Calu3 (cell line): ENCODE data around the gene CDC5L. TPM values are rescaled to one million over a fixed set of nuclear protein-coding genes. Genes with fewer than 3 reads are reported as not detected.

Experiments
- BruUV-seq: library from RNA; stranded (reverse); fragments of 400-500 nt; replicated peaks from 2 replicates; lab custom pipeline; 2021; lab: Mats Ljungman, UMichigan
- CTCF ChIA-PET: fragments of 300-600 bp; sonication (Branson Sonifier 250); formaldehyde crosslinking; loops from one replicate; lab custom pipeline; 2022; ENCODE audit warnings: antibody characterized with exemption; lab: Charles Lee
- DNase-seq: peaks from one replicate; pipeline ENCODE4 v3.0.0; 2022
- H3K27ac Mint-ChIP-seq: one replicate; pipeline ENCODE4 v1.8.0; 2022; ENCODE audit warnings: mixed read lengths; ENCODE audit not compliant: unreplicated experiment
- H3K27me3 Mint-ChIP-seq: one replicate; pipeline ENCODE4 v1.8.0; 2022; ENCODE audit warnings: mixed read lengths; ENCODE audit not compliant: unreplicated experiment
- H3K36me3 Mint-ChIP-seq: one replicate; pipeline ENCODE4 v1.8.0; 2022; ENCODE audit warnings: mild to moderate bottlenecking, moderate library complexity, mixed read lengths; ENCODE audit not compliant: insufficient read depth, unreplicated experiment
- H3K4me1 Mint-ChIP-seq: one replicate; pipeline ENCODE4 v1.8.0; 2022; ENCODE audit warnings: mild to moderate bottlenecking, low read depth, mixed read lengths; ENCODE audit not compliant: unreplicated experiment
- H3K4me3 Mint-ChIP-seq: one replicate; pipeline ENCODE4 v1.8.0; 2022; ENCODE audit warnings: mild to moderate bottlenecking, low read depth, moderate library complexity, mixed read lengths; ENCODE audit not compliant: unreplicated experiment
- H3K9me3 Mint-ChIP-seq: one replicate; pipeline ENCODE4 v1.8.0; 2022; ENCODE audit warnings: low read depth, mixed read lengths; ENCODE audit not compliant: unreplicated experiment
- CTCF ChIP-seq: fragments of 200-600 bp; IDR thresholded peaks from one replicate; pipeline ENCODE4 v1.8.0; 2022; ENCODE audit warnings: antibody characterized with exemption; ENCODE audit not compliant: unreplicated experiment
- intact Hi-C: fragments of 100-400 bp; cut with micrococcal nuclease; formaldehyde crosslinking; loops from one replicate; pipeline ENCODE4 v1.10.0; 2022; ENCODE audit not compliant: unreplicated experiment
- total RNA-seq: library from RNA; stranded (reverse); gene quantifications from 2 replicates; pipeline ENCODE4 v1.2.3, GENCODE V29; 2022

The CDC5L gene
- total RNA-seq, 1 experiment from 2014 or later = 43.4 TPM

- no peak overlapping the region for H3K27ac Mint-ChIP-seq
- BruUV-seq = no TSS peak
- CTCF ChIA-PET = no interaction called here
- H3K4me1 Mint-ChIP-seq = peaks cover 17% of the 10 kb centered on the region
- DNase-seq = no peak
- no peak overlapping the region for H3K4me3 Mint-ChIP-seq
- no peaks in the 10 kb centered on the region for H3K27me3 Mint-ChIP-seq
- TF ChIP-seq CTCF = no peak
- no peaks in the 10 kb centered on the region for H3K9me3 Mint-ChIP-seq
- intact Hi-C loops = no loop called here
- peaks cover 59% of the 10 kb centered on the region for H3K36me3 Mint-ChIP-seq
These were observed 23.6 kb downstream of the CDC5L start for GRCh38 chr6:44411141-44411540.

GRCh38 chr6:44415449-44415848 lies 27.9 kb downstream of the CDC5L start:
- no TSS peak for BruUV-seq
- H3K27ac Mint-ChIP-seq = peak overlapping the region; percentile 35
- H3K9me3 Mint-ChIP-seq = no peaks in the 10 kb centered on the region
- H3K4me1 Mint-ChIP-seq = peaks cover 23% of the 10 kb centered on the region
- H3K27me3 Mint-ChIP-seq = no peaks in the 10 kb centered on the region
- intact Hi-C loops = no loop called here
- DNase-seq = peak; percentile 14
- CTCF ChIA-PET = no interaction called here
- H3K4me3 Mint-ChIP-seq = no peak overlapping the region
- peaks cover 49% of the 10 kb centered on the region for H3K36me3 Mint-ChIP-seq
- no peak for TF ChIP-seq CTCF

GRCh38 chr6:44415873-44416502 lies 28.5 kb downstream of the CDC5L start:
- no TSS peak for BruUV-seq
- intact Hi-C loops = no loop called here
- CTCF ChIA-PET = interaction anchor here (0.6 kb wide), 1 partner anchor 1443 kb away, joined by 3 read pairs; no protein-coding TSS in a partner anchor
- TF ChIP-seq CTCF = no peak
- H3K36me3 Mint-ChIP-seq = peaks cover 53% of the 10 kb centered on the region
- H3K27me3 Mint-ChIP-seq = no peaks in the 10 kb centered on the region
- H3K9me3 Mint-ChIP-seq = no peaks in the 10 kb centered on the region
- H3K4me1 Mint-ChIP-seq = peaks cover 23% of the 10 kb centered on the region
- DNase-seq = peak; percentile 38
- H3K4me3 Mint-ChIP-seq = no peak overlapping the region
- peak overlapping the region; percentile 35 for H3K27ac Mint-ChIP-seq

- no peaks in the 10 kb centered on the region for H3K4me1 Mint-ChIP-seq
- no peak overlapping the region for H3K4me3 Mint-ChIP-seq
- intact Hi-C loops = no loop called here
- H3K27ac Mint-ChIP-seq = no peak overlapping the region
- no peaks in the 10 kb centered on the region for H3K9me3 Mint-ChIP-seq
- DNase-seq = no peak
- peaks cover 54% of the 10 kb centered on the region for H3K36me3 Mint-ChIP-seq
- TF ChIP-seq CTCF = no peak
- BruUV-seq = no TSS peak
- H3K27me3 Mint-ChIP-seq = no peaks in the 10 kb centered on the region
- CTCF ChIA-PET = no interaction called here
These were observed 35.0 kb downstream of the CDC5L start for GRCh38 chr6:44422531-44422930.
